Gastroesophageal sphincter (tissue), 3 donors: ENCODE measurements around the gene SUMO4.

Source experiments
- EP300 ChIP-seq: sonication (generic); formaldehyde crosslinking; IDR thresholded peaks from one replicate; pipeline ENCODE4 v1.6.1; 2017; ENCODE audit warnings: antibody characterized with exemption, mild to moderate bottlenecking
- POLR2A ChIP-seq, 2 donors: fragments of 450-650 bp; IDR thresholded peaks; one replicate each; pipeline ENCODE4 v1.6.1; 2017; ENCODE audit warnings: antibody characterized with exemption in 2 of 2, mild to moderate bottlenecking in 2 of 2, moderate library complexity in 1 of 2
- POLR2AphosphoS5 ChIP-seq: sonication (generic); formaldehyde crosslinking; IDR thresholded peaks from one replicate; pipeline ENCODE4 v1.6.1; 2017; ENCODE audit warnings: antibody characterized with exemption
- TF ChIP-seq, protein P1 (sequence below), 4 experiments: fragments of 200-600 bp in 2 of 4; fragments of 450-650 bp in 2 of 4; sonication (generic) in 1 of 4; IDR thresholded peaks; one replicate each; pipeline ENCODE4 v1.5.1; 2017 to 2019; ENCODE audit warnings: antibody characterized with exemption in 4 of 4, mild to moderate bottlenecking in 2 of 4, moderate library complexity in 2 of 4

DNA sequence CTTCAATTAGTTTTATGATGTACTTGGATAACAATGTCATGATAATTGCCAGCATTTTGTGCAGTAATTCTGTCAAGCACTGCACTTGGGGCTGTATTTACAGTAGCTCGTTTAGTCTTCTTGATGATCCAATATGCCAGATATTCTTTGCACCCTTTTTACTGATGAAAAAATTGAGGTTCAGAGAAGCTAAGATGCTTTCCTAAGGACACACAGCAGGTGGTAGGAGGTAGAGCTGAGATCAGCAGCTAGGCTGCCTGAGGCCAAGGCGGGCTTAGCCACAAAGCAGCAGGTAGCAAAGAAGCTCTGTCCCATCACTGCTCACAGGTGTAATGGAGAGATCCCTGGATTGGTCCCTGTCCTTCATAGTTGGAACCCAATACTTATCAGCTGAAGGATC is 33.3 kb downstream of the SUMO4 start:
- TF ChIP-seq POLR2AphosphoS5 = no peak
- no peak for TF ChIP-seq POLR2A (IDR thresholded peaks at IDR 0.05)
- TF ChIP-seq, protein P1, sequence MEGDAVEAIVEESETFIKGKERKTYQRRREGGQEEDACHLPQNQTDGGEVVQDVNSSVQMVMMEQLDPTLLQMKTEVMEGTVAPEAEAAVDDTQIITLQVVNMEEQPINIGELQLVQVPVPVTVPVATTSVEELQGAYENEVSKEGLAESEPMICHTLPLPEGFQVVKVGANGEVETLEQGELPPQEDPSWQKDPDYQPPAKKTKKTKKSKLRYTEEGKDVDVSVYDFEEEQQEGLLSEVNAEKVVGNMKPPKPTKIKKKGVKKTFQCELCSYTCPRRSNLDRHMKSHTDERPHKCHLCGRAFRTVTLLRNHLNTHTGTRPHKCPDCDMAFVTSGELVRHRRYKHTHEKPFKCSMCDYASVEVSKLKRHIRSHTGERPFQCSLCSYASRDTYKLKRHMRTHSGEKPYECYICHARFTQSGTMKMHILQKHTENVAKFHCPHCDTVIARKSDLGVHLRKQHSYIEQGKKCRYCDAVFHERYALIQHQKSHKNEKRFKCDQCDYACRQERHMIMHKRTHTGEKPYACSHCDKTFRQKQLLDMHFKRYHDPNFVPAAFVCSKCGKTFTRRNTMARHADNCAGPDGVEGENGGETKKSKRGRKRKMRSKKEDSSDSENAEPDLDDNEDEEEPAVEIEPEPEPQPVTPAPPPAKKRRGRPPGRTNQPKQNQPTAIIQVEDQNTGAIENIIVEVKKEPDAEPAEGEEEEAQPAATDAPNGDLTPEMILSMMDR (IDR thresholded peaks at IDR 0.05) = no peak
- TF ChIP-seq EP300 = no peak
